Upper lobe of left lung (tissue), 4 donors: Measurements from ENCODE around the gene TMX1.

Source experiments
- POLR2A ChIP-seq, 4 donors: fragments of 450-650 bp; IDR thresholded peaks; one replicate each; pipeline ENCODE4 v1.5.1; 2016 to 2017; ENCODE audit warnings: antibody characterized with exemption in 4 of 4, mild to moderate bottlenecking in 2 of 4
- POLR2AphosphoS5 ChIP-seq, 2 donors: sonication (generic); formaldehyde crosslinking; IDR thresholded peaks; one replicate each; pipeline ENCODE4 v1.5.1; 2017; ENCODE audit warnings: antibody characterized with exemption in 2 of 2
- TF ChIP-seq, protein P1 (sequence below), 6 experiments: fragments of 450-650 bp in 4 of 6; fragments of 200-600 bp in 2 of 6; sonication (generic) in 2 of 6; IDR thresholded peaks; one replicate each; pipeline ENCODE4 v1.5.1; 2016 to 2019; ENCODE audit warnings: antibody characterized with exemption in 6 of 6

DNA sequence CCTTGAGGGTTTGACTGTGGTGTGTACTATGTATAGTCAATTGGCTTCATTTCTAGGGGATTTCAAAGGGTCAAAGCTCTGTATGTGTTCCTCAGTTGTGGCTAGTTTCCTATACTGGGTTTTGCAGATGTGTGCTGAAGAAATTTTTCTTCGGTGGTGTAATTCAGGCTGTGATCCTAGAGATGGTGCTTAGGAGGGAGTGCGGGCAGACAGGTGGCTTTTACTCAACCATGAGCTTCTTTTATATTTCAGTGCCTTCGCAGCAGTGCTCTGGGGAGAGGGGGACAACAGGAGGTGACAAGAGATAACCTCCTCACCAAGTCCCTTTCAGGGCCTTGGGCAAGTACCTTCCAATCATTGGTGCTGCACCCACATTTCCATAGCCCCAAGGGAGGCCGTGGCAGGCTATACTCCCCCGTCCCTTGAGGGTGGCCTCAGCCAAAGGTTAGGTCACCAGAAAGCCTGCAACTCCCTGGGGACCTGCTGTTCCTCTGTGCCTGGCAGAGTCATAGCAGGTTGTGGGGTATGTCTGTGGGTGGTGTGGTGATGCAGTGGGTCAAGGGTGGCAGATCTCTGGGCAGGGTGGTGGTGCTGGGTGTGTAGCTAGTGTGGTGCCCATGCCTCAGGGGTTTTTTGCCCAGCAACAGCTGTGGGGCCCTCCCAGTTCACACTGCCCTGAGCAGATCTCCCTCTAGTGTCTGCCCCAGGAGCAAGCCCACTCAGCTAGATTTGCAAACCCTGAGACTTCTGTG, 37.0 kb upstream of the TMX1 start:
- TF ChIP-seq POLR2A (IDR thresholded peaks at IDR 0.05) (no peak), POLR2AphosphoS5 (IDR thresholded peaks at IDR 0.05) (no peak)
- TF ChIP-seq, protein P1, sequence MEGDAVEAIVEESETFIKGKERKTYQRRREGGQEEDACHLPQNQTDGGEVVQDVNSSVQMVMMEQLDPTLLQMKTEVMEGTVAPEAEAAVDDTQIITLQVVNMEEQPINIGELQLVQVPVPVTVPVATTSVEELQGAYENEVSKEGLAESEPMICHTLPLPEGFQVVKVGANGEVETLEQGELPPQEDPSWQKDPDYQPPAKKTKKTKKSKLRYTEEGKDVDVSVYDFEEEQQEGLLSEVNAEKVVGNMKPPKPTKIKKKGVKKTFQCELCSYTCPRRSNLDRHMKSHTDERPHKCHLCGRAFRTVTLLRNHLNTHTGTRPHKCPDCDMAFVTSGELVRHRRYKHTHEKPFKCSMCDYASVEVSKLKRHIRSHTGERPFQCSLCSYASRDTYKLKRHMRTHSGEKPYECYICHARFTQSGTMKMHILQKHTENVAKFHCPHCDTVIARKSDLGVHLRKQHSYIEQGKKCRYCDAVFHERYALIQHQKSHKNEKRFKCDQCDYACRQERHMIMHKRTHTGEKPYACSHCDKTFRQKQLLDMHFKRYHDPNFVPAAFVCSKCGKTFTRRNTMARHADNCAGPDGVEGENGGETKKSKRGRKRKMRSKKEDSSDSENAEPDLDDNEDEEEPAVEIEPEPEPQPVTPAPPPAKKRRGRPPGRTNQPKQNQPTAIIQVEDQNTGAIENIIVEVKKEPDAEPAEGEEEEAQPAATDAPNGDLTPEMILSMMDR (IDR thresholded peaks at IDR 0.05) = no peak
